ENCODE measurements around the gene ZNF44. TPM values are rescaled to one million over a fixed set of nuclear protein-coding genes. Genes with fewer than 3 reads are reported as not detected.

Gene ZNF44
- 5.2 and 5.5 TPM in 2 replicates for total RNA-seq

- DNase-seq (ENCODE audit: low read depth), result peak; percentile 91
- H3K4me3 ChIP-seq (ENCODE audit: low read depth, low read length), result peak within 1 kb of the TSS; percentile 98
- no peak for TF ChIP-seq CTCF (IDR thresholded peaks at IDR 0.05; ENCODE audit: insufficient read depth, low read depth, low read length)
These were observed at the start of gene ZNF44 for GRCh38 chr19:12294249-12295158. TSS of gene ZNF44 (minus strand) at chr19:12294883. CDS start at chr19:12294694, 189 bp downstream.

GRCh38 chr19:12333162-12334159, 38.8 kb upstream of the ZNF44 start, which contains the start of gene ZNF563:
TSS of gene ZNF563 (minus strand) at chr19:12333633. CDS start at chr19:12333482, 151 bp downstream.
- peak within 1 kb of the TSS; percentile 66 for H3K4me3 ChIP-seq (ENCODE audit: low read depth, low read length)
- peak; percentile 80 for DNase-seq (ENCODE audit: low read depth)
- no peak for TF ChIP-seq CTCF (IDR thresholded peaks at IDR 0.05; ENCODE audit: insufficient read depth, low read depth, low read length)

- no peak for TF ChIP-seq CTCF (IDR thresholded peaks at IDR 0.05; ENCODE audit: insufficient read depth, low read depth, low read length)
- H3K4me3 ChIP-seq (ENCODE audit: low read depth, low read length), result no peak overlapping the region
- no peak for DNase-seq (ENCODE audit: low read depth)
These were observed 36.7 kb upstream of the ZNF44 start for GRCh38 chr19:12331211-12331941.

- DNase-seq (ENCODE audit: low read depth), result no peak
- H3K4me3 ChIP-seq (ENCODE audit: low read depth, low read length), result no peak overlapping the region
- TF ChIP-seq CTCF (IDR thresholded peaks at IDR 0.05; ENCODE audit: insufficient read depth, low read depth, low read length), result no peak
These were observed 35.7 kb upstream of the ZNF44 start for GRCh38 chr19:12330340-12330739.

GRCh38 chr19:12325690-12326089, 31.0 kb upstream of the ZNF44 start:
- H3K4me3 ChIP-seq (ENCODE audit: low read depth, low read length), result no peak overlapping the region
- DNase-seq (ENCODE audit: low read depth), result no peak
- TF ChIP-seq CTCF (IDR thresholded peaks at IDR 0.05; ENCODE audit: insufficient read depth, low read depth, low read length), result no peak
